NCI-H345 treated with DMSO at 0.1 percent for 48 hours (cell line): ENCODE data around the gene PLCB2.

Experiments
- DNase-seq: peaks from one replicate; lab custom pipeline; 2025; ENCODE audit not compliant: unreplicated experiment; lab: John Stamatoyannopoulos, UW

PLCB2 gene

GRCh38 chr15:40306371-40306770 is 1.4 kb downstream of the PLCB2 start:
- DNase-seq = no peak

- no peak for DNase-seq
Observed at GRCh38 chr15:40305281-40305680, 2.5 kb downstream of the PLCB2 start.

DNA sequence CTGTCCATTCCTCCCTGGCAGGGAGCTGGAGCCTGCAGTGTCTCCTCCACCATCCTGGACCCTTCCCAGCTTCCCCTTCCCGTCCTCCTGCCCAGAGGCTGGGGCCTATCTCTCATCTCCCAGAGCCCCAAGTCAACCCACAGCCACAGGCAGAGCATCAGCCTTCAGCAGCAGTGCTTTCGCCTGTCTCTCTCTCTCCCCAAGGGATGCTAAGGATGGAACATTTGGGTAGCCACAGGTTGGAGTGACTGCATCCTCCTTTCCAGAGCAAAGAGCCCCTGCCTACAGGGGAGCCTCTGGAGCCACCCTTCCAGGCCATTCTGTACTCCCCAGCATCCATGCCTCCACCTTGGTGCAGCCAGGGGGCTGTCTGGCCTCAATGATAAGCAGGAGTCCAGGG is 4.2 kb downstream of the PLCB2 start:
- DNase-seq = no peak

- no peak for DNase-seq
Observed at GRCh38 chr15:40302981-40303380, 4.8 kb downstream of the PLCB2 start.

DNA sequence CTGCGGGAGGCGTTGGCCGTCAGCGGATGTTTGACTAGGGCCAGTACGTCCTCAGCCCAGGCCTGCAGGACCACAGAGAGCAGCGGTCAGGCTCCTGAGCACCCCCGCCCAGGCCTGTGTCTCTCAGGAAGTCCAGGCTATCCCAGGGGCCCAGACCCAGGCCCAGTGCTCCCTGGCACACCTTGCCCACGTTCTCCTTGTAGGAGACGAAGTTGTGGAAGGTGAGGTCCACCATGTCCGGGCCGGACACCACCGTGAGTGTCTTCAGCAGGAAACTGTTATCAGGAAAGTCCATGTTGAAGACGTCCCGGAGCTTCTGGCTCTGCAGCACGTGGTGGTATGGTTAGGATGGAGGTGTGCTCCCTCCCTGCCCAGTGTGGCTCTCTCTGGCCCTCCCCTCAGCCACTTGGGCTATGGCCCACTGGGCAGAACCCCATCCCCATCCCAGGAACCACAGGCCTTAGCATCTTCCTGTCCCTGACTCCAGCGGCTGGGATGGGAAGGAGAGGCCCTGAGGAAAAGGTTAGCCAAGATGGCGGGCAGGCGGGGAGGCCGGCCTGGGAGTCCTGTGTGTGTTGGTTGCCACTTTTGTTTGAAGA is 5.3 kb downstream of the PLCB2 start:
- no peak for DNase-seq

- no peak for DNase-seq
Observed at GRCh38 chr15:40301467-40302179, 6.1 kb downstream of the PLCB2 start.

GRCh38 chr15:40300771-40301170 is 7.0 kb downstream of the PLCB2 start:
- DNase-seq = no peak

GRCh38 chr15:40300367-40300766 is 7.4 kb downstream of the PLCB2 start:
- DNase-seq = no peak

- DNase-seq = no peak
Observed at GRCh38 chr15:40298216-40298935, 9.4 kb downstream of the PLCB2 start.

DNA sequence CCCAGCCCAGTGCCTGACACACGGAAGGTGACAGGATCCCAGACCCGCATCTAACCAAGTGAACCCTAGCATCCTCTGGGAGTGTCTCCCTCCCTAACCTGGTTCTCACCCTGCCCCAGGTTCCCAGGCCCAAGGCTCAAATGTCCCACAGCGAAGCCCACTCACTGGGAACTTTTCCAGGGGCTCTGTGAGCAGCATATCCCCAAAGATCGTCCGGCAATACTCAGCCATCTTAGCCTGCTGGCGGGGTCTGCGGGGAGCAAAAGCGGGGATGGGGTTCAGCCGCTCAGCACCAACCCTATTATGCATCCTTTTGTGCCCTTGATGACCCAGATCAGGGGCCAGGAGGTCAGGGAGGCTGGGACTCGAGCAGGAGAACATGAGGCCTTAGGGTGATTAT is 10.4 kb downstream of the PLCB2 start:
- no peak for DNase-seq

GRCh38 chr15:40296561-40297230 is 11.0 kb downstream of the PLCB2 start:
- no peak for DNase-seq

DNA sequence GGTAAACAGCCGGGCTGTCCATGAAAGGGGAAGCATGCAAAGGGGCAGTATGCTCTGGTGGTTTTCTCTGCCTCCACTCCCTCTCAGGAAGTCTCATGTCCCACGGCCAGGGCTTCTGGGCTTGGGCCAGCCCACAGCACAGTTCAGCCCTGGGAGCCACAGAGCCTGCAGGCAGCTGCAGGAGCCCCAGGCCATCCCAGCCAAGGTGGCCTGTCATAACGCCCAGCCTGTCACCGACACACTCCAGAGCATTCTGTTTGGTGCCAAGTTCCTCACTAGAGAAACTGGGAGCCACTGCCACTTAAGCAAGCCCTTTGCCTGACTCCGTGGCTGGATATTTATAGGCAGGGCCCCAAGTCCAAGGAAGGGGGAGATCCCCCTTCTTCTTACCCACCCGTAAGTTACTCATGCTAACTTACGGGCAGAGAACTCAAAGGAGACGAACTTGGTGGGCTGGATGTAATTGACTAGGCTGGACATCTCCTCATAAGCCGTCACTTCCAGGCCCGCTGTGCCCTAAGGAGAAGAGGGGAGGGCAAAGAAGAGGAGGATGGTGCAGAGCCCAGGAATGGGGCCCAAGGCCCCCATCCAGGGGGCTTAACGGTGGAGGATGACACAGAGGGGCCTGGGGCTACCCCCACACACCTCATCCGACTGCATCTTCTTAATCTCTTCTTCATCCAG is 11.7 kb downstream of the PLCB2 start:
- no peak for DNase-seq

GRCh38 chr15:40295297-40295696 is 12.4 kb downstream of the PLCB2 start:
- DNase-seq = no peak

DNA sequence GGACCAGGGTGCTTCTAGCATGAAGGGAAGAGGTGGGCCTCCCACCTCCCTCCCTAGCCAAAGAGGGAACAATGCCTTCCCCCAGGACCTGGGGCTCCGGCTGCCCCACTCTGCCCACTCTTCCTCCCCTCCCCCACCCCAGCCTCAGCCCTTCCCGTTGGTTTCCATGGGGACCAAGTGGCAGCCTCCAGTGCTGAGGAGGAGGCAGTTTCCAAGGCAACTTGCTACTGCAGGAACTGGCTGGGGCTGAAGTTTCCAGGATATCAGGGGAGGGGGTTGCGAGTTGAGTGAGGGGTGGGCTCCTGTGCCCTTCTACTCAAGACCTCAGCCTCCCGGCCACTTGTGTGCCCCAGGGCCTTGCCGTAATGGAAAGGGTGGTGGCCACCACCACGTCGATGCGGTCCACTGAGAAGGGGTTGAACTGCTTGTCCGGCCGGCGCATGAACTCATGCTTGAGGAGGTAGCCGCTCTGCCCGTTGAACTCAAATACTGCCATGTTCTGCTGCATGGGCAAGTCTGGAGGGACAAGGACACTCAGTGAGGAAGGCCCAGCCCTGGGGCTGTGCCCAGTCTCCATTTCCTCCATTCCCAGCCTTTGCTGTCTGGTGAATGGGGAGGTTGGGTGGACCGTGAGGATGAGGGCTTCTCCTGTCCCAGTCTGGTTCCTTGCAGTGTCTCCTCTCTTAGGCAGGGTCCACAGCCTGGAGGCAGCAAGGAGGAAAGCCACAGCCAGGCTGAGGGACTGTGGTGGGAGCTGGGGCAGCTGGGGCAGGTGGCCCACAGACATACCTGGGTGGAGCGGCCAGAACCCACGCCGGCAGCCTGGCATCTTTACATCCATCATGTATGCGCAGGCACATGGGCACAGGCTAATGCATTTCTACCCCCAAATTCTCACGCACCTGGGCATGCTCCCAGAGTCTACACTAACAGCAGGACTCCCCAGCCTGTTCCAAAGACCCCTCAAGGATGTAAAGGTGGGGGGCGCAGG is 13.5 kb downstream of the PLCB2 start:
- DNase-seq = no peak

- DNase-seq = no peak
Observed at GRCh38 chr15:40293006-40293405, 14.7 kb downstream of the PLCB2 start.

DNA sequence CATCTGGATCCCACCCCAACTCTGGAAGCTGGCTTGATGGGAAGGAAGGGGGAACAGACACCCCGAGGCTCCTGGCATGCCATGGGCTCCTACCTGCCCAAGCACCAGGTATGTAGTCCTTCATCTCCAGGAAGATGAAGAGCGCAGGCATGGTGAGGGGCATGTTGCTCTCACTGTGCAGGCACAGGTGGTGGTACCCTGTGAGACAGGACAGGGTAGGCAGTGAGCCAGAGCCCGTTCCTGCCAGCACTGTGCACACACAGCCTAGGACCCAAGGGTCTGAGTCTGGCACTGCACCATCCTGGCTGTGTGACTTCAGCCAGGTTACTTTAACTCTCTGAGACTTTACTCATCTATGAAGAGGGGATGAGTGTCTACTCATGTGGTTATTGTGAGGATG is 15.5 kb downstream of the PLCB2 start:
- no peak for DNase-seq

- peak; percentile 5 for DNase-seq
Observed at GRCh38 chr15:40290918-40291574, 16.7 kb downstream of the PLCB2 start.

GRCh38 chr15:40290545-40290917 is 17.2 kb downstream of the PLCB2 start:
- no peak for DNase-seq

DNA sequence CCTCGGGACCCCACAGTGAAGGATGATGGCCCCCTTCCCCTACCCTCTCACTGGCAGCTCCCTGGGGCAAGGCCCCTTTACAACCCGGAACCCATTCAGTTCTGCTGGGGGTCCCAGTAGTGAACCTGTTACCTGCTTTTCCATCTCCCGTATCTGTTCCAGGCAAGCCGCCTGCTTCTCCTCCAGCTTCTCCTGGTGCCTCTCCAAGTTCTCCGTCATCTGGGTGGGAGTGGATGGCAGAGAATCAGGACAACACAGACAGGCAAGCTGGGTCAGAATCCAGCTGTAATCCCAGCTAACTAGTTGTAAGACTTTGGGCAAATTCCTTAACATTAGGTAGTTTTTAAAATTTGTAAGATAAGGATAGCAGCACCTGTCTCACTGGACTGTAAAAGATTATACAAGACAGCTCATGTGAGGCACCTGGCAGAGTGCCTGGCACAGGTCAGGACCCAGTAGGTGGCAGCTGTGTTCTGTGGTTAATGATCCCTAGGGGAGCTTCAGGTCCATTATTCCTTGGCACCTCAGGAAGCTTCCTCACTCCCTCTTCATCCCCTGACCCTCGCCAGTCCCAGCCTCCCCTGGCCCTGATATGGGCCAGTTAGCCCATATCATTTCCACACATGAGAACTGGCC is 18.5 kb downstream of the PLCB2 start:
- no peak for DNase-seq
